Superior temporal gyrus (tissue), 1 donor: ENCODE measurements around the gene GNPDA2.
"Not testable (repeated sequence)": the region's sequence is repeated elsewhere in the genome, so short reads cannot be mapped to it uniquely, and the experiment has no call there.

Source experiments
- DNase-seq: peaks from one replicate; pipeline ENCODE4 v3.0.0-alpha.2; 2016; ENCODE audit errors: extremely low spot score

GNPDA2 gene

GRCh38 chr4:44726038-44726871, at the start of gene GNPDA2:
GNPDA2 (minus strand) TSS chr4:44726556; CDS start chr4:44722207, 4,349 bp downstream.
- peak; percentile 91 for DNase-seq

GRCh38 chr4:44772340-44772739, 46.0 kb upstream of the GNPDA2 start:
- DNase-seq = no peak

- no peak for DNase-seq
These were observed 45.4 kb upstream of the GNPDA2 start for GRCh38 chr4:44771789-44772188.

- no peak for DNase-seq
These were observed 40.1 kb upstream of the GNPDA2 start for GRCh38 chr4:44766453-44766852.

GRCh38 chr4:44765116-44765515, 38.8 kb upstream of the GNPDA2 start:
- DNase-seq = no peak

- no peak for DNase-seq
These were observed 35.0 kb upstream of the GNPDA2 start for GRCh38 chr4:44761306-44761705.

GRCh38 chr4:44760142-44760898, 34.0 kb upstream of the GNPDA2 start:
- peak; percentile 86 for DNase-seq

- DNase-seq = no peak
These were observed 30.2 kb upstream of the GNPDA2 start for GRCh38 chr4:44756559-44756958.

GRCh38 chr4:44740201-44740600, 13.8 kb upstream of the GNPDA2 start:
- DNase-seq = no peak

GRCh38 chr4:44738615-44739014, 12.3 kb upstream of the GNPDA2 start:
- no peak for DNase-seq

GRCh38 chr4:44736900-44737299, 10.5 kb upstream of the GNPDA2 start:
- no peak for DNase-seq

GRCh38 chr4:44728694-44729093, 2.3 kb upstream of the GNPDA2 start:
- not testable (repeated sequence) for DNase-seq

- DNase-seq = no peak
These were observed 1.1 kb upstream of the GNPDA2 start for GRCh38 chr4:44727471-44727870.

- peak; percentile 62 for DNase-seq
These were observed 674 bp downstream of the GNPDA2 start for GRCh38 chr4:44725726-44726037.

- peak; percentile 18 for DNase-seq
These were observed 1.2 kb downstream of the GNPDA2 start for GRCh38 chr4:44725166-44725565.

- DNase-seq = no peak
These were observed 4.4 kb downstream of the GNPDA2 start for GRCh38 chr4:44722001-44722400.

- no peak for DNase-seq
These were observed 6.0 kb downstream of the GNPDA2 start for GRCh38 chr4:44720371-44720770.

- DNase-seq = no peak
These were observed 9.8 kb downstream of the GNPDA2 start for GRCh38 chr4:44716597-44716996.

- no peak for DNase-seq
These were observed 13.2 kb downstream of the GNPDA2 start for GRCh38 chr4:44713125-44713524.

GRCh38 chr4:44704673-44705072, 21.7 kb downstream of the GNPDA2 start:
- no peak for DNase-seq

- DNase-seq = no peak
These were observed 25.3 kb downstream of the GNPDA2 start for GRCh38 chr4:44701037-44701436.

GRCh38 chr4:44700427-44700826, 25.9 kb downstream of the GNPDA2 start:
- no peak for DNase-seq

- no peak for DNase-seq
These were observed 41.7 kb downstream of the GNPDA2 start for GRCh38 chr4:44684648-44685047.
